Measurements from ENCODE around the gene RPGRIP1.
"Not testable (repeated sequence)": the region's sequence is repeated elsewhere in the genome, so short reads cannot be mapped to it uniquely, and the experiment has no call there.

RPGRIP1 gene

DNA sequence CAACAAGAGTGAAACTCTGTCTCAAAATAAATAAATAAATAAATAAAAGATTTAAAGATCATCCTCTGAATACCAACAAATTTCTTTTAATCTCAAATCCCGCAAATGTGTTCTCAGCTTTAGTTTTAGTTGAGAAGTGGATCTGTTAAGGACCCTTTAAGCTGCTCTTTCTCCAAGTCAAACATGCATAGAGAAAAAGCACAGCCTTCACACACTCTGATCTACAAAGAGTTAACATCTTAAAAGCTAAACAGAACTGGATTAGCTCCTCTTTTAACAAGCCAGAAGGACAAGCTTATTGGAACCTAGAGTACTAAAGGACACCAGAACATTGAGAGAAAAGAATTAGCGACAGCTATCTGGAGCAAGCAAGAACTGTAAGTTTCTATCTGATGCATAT is at the start of gene RPGRIP1:
RPGRIP1 (plus strand) TSS at position 301 of the 400 bp plus-strand sequence. CDS start 7,894 bp downstream, outside the sequence.
- DNase-seq = no peak

DNA sequence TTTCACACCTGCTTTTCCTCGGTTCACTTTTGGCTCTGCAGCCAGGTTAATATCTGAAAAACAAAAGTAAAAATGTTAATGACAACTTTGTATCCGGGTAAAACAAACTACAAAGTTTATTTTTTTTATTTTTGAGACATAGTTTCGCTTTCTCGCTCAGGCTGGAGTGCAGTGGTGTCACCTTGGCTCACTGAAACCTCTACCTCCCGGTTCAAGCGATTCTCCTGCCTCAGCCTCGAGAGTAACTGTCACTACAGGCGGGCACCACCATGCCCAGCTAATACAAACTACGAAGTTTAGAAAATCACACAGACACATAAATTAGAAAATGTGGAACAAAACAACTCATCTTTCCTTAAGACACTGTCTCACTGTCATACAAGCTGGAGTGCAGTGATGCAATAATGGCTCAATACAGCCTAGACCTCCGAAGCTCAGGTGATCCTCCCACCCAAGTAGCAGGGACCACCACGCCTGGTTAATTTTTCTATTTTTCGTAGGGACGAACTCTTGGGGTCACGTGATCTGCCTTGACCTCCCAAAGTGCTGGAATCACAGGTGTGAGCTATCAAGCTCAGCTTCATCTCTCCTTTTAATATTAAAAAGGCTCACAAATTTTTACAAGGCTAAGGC is 48.7 kb upstream of the RPGRIP1 start:
- DNase-seq = no peak

DNA sequence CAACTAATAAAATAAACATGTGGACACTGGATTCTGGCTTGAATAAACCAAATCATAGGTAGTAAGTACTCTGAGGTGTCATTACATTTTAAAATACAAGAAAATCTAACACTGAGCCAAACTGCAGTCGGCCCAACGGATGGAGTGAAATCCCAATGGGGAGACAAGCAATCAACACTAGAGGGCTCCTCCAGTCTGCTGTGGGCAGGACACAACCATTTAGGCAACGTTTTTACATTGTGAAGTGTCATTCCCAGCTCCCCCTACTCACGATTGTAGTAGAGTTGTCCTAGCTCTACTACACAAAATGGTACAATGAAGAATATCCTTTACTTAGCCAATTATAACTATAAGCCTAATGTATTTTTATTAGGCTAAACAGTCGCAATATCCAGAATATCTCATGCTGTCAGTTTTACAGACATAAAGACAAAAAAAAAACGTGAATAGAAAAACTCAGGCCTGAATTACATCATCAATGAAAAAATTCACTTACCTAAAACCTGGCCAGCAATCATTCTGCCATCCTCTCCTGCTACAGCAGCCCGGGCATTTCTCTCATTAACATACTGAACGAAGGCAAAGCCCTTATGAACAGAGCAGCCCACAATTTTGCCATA is 46.3 kb upstream of the RPGRIP1 start:
- no peak for DNase-seq

DNA sequence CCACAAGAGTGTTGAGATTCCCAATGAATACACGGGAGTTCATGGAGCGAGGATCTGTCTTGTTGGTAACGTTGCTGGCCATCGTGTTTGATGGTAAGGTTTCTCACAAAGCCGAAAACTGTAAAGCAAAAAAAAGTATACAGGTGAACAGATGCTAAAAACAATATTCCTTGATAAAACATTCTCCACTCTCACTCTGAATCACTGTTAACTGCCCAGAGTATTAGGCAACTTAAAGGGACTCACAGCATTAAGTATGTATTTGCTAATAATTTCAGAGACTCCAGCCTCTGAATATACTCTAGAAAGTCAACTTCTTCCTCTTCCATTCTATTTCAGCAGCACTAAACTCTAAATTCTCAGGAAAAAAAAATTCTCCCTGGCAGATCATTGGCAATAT is 45.8 kb upstream of the RPGRIP1 start:
- no peak for DNase-seq

DNA sequence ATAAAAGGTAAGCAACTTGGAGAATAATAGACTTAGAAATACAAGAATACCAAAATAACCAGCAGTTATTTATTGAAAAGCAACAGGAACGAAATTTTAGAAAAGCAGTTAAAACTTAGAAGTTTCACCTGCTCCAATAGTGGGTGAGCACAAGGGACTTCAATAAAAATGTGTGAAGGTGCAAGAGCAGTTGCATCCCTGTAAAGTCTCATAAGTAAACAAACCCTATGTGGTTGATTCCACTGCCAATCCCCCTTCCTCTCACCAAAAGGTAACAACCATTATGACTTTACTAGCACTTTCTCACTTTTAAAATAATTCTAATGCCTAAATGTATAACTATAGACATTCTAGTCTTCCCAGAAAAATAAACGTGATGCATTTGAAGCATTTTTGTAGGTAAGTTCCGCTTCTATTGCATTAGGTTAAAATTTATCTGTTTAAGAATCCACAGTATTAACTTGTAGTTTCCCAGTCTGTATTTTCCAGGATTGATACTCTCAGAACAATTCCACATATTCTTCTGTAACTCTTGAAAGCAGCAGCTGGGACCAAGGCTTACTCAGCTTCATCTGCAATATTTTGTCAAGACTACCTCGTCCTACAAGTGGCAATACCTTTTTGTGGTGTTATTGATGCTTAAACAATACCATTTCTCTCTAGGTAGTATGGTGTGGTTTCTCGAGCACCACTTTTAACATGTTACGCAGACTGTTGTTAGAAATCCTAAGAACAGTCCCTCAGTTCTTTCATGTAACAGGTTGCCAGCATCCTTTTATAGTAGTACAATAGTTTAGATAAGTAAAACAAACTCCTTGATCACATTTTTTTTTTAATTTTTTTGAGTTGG is 42.7 kb upstream of the RPGRIP1 start:
- DNase-seq = no peak

DNA sequence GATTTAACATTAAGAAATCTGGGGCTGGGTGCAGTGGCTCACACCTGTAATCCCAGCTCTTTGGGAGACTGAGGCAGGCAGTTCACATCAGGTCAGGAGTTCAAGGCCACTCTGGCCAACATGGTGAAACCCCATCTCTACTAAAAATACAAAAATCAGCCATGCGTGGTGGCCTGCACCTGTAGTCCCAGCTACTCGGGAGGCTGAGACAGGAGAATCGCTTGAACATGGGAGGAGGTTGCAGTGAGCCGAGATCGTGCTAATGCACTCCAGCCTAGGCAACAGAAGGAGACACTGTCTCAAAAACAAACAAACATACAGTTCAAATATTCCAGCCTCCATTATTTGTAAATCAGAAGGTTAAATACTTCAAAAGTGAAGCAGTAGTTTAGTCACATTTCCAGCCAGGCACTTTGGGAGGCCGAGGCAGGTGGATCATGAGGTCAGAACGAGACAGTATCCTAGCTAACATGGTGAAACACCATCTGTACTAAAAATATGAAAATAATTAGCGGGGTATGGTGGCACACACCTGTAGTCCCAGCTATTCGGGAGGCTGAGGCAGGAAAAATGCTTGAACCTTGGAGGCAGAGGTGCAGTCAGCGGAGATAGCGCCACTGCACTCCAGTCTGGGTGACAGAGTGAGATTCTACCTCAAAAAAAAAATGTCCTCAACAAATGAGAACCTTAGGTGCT is 40.9 kb upstream of the RPGRIP1 start:
- no peak for DNase-seq

DNA sequence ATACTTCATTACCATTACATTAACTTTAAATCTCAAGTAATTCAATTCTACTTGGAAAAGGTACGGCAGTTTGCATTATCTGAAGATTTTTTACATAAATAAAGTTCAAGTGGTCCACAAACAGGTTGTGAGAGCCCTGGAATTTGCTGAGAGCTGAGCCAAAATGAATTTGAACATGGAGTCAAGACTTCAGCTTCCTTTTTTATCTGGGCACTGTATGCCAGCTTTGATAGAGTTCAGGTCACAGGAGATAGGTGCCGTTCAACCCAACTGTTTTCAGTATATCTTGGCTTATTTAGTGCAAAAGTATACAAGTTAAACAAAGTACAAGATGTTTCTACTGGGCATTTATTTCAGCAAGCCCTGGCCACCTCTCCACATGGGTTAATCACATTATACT is 39.5 kb upstream of the RPGRIP1 start:
- DNase-seq = no peak

DNA sequence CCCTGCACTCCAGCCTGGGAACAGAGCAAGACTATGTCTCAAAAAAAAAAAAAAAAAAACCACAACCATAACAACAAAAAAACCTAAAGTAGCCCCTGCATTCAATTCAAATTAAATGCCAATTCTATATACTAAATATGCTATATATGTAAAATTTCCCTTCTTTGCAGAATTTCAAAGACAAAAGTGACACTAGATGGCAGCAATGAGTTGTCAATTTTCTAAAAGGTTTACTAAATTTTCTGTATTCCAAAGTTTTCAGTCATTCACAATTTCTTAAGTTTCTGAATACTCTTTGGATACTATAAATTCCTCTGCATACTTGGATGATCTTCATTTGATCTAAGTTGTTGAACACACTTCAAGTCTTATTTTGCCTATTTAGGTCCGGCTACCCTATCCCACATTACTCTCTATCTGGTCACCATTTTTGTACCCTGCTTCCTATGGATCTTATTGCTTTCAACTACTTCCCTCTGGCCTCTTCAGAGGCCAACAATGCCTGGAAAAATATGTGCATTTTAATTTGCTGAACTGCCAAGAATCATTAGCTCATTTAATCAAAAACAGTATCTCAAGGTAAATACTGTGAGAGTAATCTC is 38.6 kb upstream of the RPGRIP1 start:
- DNase-seq = no peak

DNA sequence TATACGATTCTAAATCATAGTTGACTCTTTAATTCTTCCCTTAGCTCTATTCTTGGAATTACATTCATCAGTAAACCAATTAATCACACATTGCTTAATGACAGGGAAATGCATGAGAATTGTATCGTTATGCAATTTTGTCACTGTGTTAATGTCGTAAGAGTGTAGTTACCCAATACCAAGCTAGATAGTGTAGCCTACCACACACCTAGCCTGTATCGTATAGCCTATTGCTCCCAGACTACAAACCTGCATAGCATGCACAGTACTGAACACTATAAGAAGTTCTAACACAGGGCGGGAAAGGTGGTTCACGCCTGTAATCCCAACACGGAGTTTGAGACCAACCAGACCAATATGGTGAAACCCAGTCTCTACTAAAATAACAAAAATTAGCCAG is 35.3 kb upstream of the RPGRIP1 start:
- DNase-seq = no peak

DNA sequence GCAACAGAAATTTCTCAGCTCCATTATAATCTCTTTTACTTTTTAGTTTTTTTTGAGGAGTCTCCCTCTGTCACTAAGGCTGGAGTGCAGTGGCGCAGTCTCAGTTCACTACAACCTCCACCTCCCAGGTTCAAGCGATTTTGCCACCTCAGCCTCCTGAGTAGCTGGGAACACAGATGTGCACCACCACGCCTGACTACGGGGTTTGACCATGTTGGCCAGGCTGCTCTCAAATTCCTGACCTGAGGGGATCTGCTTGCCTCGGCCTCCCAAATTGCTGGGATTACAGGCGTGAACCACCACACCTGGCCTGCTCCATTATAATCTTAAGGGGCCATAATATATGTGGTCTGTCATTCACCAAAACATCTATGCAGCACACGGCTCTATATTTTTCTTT is 34.1 kb upstream of the RPGRIP1 start:
- DNase-seq = no peak

DNA sequence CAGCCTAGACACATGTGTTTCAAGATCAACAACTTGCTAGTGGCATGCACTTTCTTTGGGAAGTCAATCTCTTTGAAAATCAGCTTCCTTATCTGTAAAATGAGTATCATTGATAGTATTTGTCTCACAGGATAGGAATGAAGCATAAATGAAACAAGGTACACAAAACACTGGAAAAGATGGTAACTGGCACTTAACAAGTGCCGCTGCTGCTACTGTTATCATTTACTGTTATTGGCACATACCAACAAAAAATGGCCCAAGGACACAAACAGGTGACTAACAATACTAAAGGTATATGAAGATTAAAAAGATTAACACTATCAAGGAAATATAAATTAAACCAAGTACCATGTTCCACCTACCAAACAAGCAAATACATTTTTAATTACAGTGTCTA is 31.5 kb upstream of the RPGRIP1 start:
- DNase-seq = no peak

DNA sequence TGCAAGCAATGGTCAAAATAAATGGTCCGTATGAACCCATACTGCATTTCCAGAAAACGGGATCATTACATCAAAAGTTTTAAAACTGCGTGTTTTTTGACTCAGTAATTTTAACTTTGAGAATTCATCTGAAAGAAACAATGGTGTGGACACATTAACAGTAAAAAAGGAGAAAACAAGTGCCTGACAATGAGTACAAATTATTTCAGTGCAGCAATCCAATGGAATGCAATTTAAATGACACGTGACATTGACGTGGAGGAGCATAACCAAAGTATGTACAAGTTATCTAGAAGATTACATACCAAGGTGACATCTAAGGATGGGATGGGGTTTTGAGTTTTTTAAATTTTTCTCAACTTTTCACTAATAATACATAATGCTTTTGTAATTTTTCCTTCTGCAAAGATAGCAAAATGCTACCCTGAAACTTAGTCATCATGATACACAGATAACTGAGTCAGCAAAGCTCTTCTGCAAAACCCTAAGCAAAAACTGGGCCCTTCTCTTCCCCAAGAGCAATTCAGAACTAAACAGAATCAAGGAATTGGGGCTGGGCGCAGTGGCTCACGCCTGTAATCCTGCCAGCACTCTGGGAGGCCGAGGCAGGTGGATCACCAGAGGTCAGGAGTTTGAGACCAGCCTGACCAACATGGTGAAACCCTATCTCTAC is 31.0 kb upstream of the RPGRIP1 start:
- no peak for DNase-seq

DNA sequence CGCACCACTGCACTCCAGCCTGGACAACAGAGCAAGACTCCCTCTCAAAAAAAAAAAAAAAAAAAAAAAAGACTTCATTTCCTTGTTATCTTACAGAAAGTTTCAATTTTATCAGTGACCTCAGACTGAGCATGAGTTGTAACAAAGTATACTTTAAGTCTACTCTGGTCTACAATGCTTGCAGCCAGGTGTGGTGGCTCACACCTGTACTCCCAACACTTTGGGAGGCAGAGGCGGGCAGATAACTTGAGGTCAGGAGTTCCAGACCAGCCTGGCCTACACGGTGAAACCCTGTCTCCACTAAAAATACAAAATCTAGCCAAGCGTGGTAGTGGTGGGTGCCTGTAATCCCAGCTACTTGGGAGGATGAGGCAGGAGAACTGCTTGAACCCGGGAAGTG is 28.7 kb upstream of the RPGRIP1 start:
- no peak for DNase-seq

DNA sequence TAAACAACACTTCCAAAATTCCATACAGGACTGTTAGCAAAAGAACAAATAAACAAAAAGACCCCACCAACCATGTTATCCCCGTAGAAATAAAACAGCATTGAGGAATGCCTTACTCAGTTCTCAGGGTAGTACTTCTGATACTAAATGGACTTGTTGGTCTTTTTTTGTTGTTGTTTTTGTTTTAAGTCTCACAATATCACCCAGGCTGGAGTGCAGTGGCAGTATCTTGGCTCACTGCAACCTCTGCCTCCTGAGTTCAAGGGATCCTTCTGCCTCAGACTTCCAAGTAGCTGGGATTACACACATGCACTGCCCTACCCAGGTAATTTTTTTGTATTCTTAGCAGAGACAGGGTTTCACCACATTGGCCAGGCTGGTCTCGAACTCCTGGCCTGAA is 27.7 kb upstream of the RPGRIP1 start:
- no peak for DNase-seq

DNA sequence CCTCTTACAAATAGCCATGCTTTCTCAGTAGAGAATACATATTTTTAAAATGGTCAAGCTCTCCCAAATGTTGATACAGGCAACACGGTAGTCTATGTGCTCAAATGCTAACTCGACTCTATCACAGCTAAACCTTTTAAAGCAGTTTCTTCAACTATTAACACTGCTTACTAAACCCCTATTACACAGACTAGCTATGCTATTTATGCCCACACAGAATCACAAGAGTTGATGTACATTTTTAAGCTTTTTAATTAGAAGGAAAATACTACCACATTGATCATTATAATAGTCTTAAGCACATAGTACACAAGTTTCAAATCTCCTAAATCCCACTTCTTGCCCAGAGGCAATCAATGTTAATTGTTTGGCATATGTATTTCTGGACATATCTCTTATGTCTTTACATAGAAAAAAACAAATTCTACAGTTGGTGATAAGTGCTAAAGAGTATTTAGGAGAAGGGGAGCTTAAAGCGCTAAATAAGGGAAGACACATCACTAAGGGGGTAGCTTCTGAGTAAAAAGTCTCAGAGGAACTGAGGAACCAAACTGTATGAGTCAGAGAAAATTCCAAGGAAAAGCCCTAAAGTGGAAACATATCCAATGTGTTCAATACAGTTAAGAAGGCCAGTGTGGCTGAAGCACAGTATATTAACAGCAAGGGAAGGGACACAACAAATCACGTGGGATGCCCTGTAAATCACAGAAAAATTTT is 24.3 kb upstream of the RPGRIP1 start:
- no peak for DNase-seq

DNA sequence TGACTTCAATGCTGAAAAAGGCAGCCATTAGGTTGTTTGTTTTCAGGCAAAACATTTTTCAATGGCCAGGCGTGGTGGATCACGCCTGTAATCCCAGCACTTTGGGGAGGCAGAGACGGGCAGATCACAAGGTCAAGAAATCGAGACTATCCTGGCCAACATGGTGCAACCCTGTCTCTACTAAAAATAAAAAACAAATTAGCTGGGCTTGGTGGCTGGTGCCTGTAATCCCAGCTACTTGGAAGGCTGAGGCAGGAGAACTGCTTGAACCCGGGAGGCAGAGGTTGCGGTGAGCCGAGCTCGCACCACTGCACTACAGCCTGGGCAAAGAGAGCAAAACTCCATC is 23.8 kb upstream of the RPGRIP1 start:
- DNase-seq = not testable (repeated sequence)

DNA sequence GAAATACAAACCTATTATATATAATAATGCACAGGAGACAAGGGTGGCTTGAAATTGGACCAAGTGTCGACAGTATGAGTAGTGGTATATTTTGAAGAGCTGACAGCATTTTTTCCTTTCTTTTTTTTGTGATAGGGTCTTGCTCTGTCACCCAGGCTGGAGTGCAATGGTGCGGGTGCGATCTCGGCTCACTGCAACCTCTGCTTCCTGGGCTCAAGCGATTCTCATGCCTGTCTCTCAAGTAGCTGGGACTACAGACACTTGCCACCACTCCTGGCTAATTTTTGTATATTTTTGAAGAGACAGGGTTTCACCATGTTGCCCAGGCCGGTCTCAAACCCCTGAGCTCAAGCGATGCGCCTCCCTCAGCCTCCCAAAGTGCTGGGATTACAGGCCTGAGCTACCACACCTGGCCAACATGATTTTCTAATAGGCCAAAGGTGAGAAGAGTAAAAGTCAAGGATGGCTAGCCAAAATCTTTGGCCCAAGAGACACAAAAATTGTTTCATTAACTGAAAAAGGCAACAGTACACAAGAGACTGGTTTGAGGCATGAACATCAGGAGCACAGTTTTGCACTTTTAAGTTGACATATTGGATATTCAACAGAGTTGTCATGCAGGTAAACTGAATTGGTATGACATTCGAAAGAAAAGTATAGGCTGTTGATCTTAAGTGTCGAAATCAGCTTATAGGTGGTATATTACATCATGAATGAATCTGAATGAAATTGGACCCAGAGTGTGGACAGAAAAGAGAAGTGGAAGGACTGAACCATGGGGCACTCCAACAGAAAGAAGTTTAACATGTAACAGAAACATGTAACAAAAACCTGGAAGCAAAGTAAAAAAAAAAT is 23.1 kb upstream of the RPGRIP1 start:
- no peak for DNase-seq

DNA sequence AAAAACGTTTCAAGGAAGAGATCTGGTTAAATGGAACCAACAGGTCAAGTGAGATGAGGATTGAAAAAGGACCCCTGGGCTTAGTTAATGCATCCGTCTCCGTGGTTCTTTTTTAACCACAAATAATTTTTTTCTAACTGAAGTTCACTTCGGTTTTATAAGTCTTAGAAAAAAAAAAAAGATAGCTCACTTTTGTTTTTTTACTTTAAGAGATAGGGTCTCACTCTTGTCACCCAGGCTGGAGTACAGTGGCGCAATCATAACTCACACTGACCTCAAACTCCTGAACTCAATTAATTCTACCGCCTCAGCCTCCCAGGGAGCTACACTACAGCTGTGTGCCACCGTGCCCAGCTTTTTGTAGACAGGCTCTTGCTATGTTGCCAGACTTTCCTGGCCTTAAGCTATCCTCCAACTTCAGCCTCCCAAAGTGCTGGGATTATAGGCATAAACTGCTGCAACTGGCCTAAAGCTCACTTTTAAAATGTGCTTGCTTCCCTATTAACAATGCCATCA is 22.4 kb upstream of the RPGRIP1 start:
- no peak for DNase-seq

DNA sequence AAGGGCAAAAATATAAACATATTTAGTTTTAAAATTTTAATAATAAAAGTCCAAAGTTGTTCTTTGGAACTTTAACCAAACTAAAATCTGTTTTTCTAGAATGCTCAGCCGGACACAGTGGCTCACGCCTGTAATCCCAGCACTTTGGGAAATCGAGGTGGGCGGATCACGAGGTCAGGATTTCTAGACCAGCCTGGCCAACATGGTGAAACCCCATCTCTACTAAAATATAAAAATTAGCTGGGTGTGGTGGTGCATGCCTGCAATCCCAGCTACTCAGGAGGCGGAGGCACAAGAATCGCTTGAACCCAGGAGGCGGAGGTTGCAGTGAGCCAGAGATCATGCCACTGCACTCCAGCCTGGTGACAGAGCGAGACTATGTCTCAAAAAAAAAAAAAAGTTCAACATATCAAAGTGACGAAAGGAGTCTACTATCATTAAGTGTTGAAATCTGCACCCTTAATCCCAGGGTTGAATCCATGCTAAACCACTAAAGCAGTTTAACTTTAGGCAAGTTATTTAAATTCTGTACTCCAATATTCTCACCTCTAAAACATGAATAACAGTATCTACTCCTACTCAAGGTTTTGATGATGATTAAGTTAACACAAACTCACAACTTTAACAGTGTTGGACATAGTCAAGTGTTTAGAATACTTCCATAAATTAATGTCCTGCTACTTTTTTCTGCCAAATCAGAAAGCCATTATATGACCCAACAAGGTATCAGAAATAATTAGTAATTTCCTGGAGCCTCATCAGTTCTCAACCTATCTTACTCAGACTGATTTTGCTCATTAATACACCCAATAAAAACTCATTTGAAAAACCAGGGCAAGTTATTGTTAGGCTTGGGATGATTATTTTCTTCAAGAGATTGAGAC is 21.6 kb upstream of the RPGRIP1 start:
- no peak for DNase-seq
